GM19023 (cell line): Measurements from ENCODE around the gene ADSS2.
A peak's percentile ranks its signal among the peaks of the same experiment; 100 is the strongest.
"Not testable (repeated sequence)": the region's sequence is repeated elsewhere in the genome, so short reads cannot be mapped to it uniquely, and the experiment has no call there.

ENCODE experiments used
- ATAC-seq: cut with Tn5 transposase; IDR thresholded peaks from one replicate; pipeline ENCODE4 v1.9.1; 2021; ENCODE audit warnings: mild to moderate bottlenecking, moderate library complexity; ENCODE audit not compliant: unreplicated experiment

ADSS2 gene

DNA sequence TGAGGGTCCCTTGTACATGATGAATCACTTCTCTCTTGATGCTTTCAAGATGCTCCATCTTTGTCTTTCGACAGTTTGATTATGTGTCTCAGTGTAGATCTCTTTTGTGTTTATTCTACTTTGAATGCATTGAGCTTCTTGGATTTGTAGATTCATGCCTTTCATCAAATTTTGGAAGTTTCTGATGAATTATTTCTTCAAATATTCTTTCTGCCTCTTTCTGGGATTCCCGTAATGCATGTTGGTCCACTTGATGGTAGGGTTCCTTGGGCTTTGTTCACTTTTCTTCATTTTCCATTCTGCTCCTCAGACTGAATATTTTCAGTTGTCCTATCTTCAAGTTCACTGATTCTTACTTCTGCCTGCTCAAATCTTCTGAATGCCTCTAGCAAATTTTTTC is 50.7 kb downstream of the ADSS2 start:
- no peak for ATAC-seq

DNA sequence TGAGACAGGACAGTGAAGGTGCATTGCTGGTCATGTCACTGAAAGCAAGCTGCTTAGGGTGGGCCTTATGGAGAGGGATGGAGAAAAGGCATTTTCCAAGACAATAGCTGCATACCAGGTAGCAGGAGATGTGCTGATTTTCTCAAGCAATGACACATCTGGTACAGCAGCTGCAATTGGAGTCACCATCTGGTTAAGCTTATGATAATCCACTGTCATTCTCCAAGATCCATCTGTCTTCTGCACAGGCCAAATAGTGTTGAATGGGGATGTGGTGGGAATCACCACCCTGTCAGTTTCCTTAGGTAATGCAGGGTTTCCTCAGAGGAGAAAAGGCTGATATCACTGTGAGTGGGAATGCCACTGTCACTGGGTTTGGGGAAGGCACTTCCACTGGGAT is 54.6 kb downstream of the ADSS2 start:
- ATAC-seq = no peak

GRCh38 chr1:244395965-244396364 is 55.7 kb downstream of the ADSS2 start:
- ATAC-seq = no peak

DNA sequence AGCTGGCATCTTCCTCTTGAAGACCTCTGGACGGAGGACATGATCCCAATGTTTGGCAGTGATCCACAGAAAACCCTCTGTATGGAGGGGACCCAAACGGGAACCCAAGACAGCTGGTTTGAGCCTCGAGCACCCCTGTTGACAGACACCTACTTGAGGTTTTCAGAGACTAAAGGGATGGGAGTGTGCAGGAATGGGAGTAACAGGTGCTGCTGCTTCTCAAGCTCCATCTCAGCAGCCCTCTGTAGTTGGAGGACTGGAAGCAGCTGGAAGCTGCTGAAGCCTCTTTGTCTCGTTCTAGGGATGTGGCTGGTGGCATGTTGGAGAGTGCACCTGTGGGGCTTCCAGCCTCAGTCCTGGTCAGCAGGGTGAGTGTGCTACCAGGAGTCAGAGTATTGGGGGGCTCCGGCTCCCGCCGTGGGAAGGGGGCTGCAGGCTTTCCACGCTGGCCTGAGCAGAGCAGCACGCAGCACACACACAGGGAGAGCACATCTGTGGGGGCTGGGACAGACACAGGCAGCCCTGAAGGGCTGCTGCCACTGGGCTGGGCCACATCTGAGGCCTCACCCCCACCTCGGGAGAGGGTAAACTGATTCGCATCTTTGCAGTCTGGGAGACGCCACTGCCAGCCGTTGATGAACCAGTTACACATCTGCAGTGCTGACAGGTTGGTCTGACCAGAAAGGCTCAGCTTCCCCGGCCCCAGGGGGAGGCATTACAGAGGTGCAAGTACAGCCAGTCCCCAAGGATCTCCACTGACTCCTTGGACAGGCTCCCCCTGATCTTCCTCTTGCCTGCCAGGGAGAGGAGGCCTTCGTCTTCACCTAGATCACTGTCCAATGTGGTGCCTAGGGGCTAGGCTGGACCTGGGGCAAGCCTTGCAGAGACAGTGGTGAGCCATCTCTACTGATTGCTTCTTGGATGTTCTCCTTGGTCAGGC is 56.6 kb downstream of the ADSS2 start:
- no peak for ATAC-seq

- no peak for ATAC-seq
Measured at GRCh38 chr1:244394346-244394745, 57.4 kb downstream of the ADSS2 start.

- no peak for ATAC-seq
Measured at GRCh38 chr1:244393604-244394176, 58.0 kb downstream of the ADSS2 start.

DNA sequence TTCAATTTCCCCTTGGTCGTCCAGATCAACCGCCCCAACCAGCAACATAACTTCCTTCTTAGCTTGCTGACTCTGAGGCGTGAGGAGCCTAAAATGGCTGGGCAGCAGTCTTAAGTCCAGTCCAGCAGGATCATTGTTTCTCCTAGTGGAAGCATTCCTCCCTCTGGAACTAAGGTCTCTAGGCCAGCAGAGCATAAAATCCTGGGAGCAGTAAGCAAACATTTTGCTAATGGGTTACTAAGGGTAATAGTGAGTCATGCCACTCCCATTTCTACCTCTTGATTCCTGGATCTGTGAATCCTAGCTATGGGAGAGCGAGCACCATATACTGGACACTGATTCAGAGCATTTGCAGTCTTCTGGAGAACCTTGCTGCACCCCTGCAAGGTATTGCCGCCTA is 59.9 kb downstream of the ADSS2 start:
- no peak for ATAC-seq

- ATAC-seq = no peak
Measured at GRCh38 chr1:244388961-244389360, 62.7 kb downstream of the ADSS2 start.

- ATAC-seq = no peak
Measured at GRCh38 chr1:244387415-244387814, 64.3 kb downstream of the ADSS2 start.

DNA sequence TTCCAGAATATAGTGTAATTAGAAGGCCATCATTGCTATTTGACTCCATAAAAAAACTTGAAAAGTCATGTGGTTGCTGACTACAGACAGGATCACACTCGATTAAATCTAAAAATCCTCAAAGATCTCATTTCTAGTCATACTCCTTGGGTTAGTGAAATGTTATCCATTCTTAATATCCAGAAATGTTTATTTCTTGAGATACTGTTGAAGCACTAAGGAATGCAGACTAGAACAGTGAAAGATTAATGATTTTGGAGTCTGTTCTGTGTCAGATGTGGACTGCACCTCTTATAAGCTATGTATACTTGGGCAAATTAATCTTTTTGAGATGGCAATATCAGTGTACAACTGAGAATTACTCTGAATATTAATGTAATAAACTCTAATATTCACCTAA is 65.1 kb downstream of the ADSS2 start:
- no peak for ATAC-seq

DNA sequence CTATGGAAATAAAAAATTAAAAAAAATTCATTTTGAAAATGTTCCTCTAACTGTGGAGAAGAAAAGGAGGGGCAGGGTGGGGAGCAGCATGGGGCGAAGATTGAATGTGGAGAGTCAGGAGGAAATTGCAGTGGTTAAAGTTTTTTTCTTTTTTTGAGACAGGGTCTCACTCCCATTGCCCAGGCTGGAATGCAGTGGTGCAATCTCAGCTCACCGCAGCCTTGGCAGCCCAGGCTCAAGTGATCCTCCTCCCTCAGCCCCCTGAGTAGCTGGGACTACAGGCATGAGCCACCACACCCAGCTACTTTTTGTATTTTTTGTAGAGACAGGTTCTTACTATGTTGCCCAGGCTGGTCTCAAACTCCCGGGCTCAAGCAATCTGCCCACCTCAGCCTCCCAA is 67.6 kb downstream of the ADSS2 start:
- ATAC-seq = no peak

DNA sequence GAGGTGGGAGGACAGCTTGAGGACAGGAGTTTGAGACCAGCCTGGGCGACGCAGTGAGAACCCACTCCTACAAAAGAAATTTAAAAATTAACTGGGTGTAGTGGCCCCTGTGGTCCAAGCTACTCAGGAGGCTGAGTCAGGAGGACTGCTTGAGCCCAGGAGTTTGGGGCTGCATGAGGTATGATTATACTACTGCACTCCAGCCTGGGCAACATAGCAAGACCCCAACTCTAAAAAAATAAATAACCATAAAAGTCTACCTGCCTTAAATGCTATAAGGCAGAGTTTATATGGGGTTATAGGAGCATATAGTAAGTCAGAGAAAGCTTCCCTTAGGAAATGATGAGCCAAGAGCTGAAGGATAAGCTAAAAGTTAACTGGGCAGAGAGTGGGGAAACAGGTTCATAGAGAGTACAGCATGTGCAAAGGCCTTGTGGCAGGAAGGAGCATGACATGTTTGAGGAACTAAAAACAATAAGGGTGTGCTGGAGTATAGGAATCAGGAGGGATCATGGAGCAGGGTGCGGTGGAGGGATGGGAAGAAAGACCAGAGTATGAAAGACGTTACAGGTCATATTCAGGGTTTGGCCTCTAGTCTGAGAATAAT is 68.3 kb downstream of the ADSS2 start:
- no peak for ATAC-seq

- ATAC-seq = no peak
Measured at GRCh38 chr1:244381878-244382565, 69.7 kb downstream of the ADSS2 start.

DNA sequence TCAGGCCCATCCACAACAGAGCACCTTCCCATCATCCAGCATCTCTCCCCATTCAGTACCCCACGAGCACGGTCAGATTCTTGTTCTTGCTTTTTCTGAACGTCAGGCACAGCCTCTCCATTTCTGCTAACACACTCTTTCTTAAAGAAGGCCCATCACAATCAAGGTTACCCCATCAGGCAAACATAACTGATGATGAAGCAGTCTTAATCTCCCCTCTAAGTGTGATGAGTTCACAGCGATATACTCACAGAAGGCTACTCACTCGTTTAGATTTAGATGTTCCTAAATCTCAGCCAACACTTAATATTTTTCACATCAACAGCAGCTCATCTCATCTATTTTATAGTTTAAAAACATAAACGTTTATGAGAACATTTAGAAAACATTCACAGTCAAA is 75.6 kb downstream of the ADSS2 start:
- ATAC-seq = no peak

DNA sequence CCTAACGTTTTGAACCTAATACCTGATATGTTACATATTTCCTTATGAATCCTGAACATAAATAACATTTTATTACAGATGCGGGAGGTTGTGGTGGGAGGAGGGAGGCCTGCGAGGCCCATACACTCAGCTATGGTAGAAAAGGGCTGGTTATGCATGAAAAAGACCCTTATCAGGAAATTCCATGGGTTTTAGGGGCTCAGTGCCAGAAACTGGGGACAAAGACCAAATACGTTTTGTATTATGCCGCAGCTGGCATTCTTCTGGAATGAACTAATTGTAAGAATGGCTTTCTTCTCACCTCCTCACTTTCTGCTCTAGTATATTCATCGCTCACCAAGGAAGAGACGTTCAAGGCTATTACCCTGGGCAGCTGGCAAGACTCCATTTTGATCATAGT is 76.7 kb downstream of the ADSS2 start:
- no peak for ATAC-seq

GRCh38 chr1:244374484-244374883 is 77.2 kb downstream of the ADSS2 start:
- ATAC-seq = not testable (repeated sequence)

DNA sequence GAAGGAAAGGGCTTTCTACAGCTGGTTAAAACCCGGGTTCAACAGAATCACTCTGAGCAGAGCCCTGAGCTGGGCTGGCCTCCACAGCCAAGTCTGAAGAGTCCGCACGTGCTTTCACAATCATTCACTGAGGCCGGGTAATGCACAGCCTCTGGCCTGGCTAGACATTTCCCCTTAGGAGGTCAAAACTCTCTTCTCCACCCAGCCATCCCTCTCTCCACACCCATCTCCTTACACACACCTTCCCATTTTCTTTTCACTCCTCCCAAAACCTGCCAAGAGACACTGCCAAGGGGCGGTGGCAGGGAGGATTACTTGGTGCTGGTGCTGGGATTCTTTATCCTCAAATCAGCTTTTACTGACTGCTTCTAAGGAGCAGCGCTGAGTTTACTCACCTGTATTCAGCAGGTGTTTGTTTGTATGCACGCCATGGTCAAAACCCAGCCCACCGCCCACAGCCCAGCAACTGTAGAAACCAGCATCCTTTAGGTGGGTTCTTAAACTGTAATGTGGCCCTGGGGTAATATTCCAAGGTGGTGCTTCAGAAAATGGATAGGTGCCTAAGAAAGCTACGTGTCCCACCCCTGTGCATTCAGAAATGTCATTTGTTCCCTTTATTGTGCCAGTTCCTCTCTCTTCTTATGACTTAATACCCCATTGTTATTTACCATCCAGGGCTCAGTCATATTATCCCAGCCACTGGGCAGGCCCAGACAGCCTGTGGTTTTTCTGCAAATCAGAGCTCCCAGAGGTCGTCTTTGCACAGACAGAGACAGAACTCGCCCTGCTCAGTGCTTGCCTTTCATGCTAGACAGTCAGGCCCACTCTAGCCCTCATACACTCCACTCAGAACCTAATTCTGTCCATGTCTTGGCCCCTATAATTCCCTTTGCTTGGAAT is 80.2 kb downstream of the ADSS2 start:
- peak; percentile 57 for ATAC-seq

DNA sequence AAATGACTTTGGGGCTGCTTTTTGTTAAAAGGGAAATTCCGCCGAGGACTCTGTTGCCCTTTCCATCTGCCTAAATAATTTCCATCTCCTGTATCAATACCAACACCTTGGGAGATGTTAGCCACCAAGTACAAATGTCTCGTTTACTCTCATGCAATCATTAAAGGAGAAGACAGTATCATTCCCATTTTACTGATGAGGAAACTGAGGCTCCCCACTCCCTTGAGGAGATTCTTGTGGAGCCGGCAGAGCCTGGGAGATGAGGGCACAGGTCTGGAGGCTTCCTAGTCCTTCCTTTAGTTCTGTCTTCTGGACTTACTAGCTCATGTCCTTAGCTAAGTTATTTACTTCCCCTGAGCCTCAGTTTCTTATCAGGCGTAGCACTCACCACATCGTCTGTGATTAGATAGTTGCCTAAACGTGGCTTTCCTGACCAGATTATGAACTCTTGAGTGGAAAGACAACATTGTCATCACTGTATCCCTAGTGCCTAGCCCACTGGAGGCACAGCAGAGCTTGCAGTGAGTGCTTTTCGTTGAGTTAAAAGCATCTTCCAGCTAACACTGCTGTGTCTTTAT is 81.6 kb downstream of the ADSS2 start:
- no peak for ATAC-seq

DNA sequence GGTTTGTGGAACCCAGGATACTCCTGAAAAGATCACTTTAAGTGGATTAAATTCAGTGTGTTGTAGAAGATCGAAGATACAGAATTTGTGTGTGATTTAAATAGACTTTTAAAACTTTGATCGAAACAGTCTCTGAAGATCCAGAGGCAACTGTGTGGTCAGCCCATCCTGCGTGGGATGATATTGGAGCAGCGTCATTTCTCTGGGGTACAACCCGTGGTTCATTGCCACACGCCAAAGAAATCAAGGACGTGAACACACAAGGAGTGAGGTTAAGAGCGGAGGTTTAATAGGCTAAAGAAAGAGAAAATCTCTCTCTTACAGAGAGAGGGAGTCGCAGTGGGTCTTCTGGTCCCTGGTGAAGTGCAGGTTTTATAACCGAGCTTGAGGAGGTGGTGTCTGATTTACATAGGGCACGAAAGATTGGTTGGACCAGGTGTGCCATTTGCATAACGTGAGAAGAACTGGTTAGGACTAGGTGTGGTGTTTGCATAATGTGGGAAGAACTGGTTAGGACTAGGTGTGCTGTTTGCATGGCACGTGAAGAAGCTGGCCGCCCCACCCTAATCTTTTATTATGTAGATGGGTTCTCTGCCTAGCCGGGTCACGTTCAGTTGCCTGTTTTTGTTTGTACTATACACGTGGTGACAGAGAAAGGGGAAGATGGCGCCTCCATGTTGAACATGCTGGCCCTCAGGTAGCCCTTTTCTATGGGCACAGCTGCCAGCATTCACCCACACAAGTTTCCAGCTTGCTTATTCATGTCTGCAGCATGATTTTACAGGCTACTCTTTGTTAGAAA is 82.3 kb downstream of the ADSS2 start:
- ATAC-seq = no peak
